Measurements from ENCODE around the gene MAP1LC3C. TPM values are rescaled to one million over a fixed set of nuclear protein-coding genes. Genes with fewer than 3 reads are reported as not detected.

MAP1LC3C gene
- total RNA-seq, 1 experiment from 2014 or later: 1.2 TPM

DNA sequence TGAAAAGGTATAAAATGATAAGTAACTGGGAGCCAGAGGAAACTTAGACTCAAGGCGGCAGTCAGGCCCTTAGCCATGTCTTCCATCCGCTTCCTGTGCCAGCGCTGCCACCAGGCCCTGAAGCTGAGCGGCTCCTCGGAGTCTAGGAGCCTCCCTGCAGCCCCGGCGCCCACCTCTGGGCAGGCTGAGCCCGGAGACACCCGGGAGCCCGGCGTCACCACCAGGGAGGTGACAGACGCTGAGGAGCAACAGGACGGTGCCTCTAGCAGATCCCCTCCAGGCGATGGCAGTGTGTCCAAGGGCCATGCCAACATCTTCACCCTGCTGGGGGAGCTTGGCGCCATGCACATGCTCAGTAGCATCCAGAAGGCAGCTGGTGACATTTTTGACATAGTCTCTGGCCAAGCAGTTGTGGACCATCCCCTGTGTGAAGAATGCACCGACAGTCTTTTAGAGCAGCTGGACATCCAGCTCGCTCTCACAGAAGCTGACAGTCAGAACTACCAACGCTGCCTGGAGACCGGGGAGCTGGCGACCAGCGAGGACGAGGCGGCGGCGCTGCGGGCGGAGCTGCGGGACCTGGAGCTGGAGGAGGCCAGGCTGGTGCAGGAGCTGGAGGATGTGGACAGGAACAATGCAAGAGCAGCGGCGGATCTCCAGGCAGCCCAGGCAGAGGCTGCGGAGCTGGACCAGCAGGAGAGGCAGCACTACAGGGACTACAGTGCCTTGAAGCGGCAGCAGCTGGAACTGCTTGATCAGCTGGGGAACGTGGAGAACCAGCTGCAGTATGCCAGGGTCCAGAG lies 41.0 kb downstream of the MAP1LC3C start, which contains the start of gene BECN2:
BECN2 (plus strand) TSS at position 76 of the 803 bp plus-strand sequence; CDS start at position 76, 0 bp downstream.
- intact Hi-C loops (cut with micrococcal nuclease; ENCODE audit: unreplicated experiment): no loop called here
- no peak within 1 kb of the TSS for H3K4me3 ChIP-seq
- BruUV-seq (replicated peaks): no TSS peak
- POLR2A ChIA-PET (ENCODE audit: unreplicated experiment): no interaction called here
- CTCF ChIA-PET: no interaction called here
- no peaks in the 10 kb centered on the region for H3K9me3 ChIP-seq (ENCODE audit: insufficient read depth, low read depth)
- H3K36me3 ChIP-seq (ENCODE audit: low read depth): no peaks in the 10 kb centered on the region
- no peak within 1 kb of the TSS for H2AFZ ChIP-seq
- H3F3A ChIP-seq (ENCODE audit: insufficient read depth, low read depth): no peaks in the 10 kb centered on the region
- H4K20me1 ChIP-seq (ENCODE audit: insufficient read depth): no peaks in the 10 kb centered on the region
- no peaks in the 10 kb centered on the region for H3K9me2 ChIP-seq (ENCODE audit: insufficient read depth)
- no peaks in the 10 kb centered on the region for H3K4me1 ChIP-seq (replicated peaks; ENCODE audit: insufficient read depth)
- H3K4me2 ChIP-seq: no peak within 1 kb of the TSS
- no peak for DNase-seq
- no peaks in the 10 kb centered on the region for H3K79me2 ChIP-seq (ENCODE audit: low read depth)
- H3K27ac ChIP-seq: no peak within 1 kb of the TSS
- TF ChIP-seq EZH2 (IDR thresholded peaks at IDR 0.05; ENCODE audit: low read depth): no peak
- TF ChIP-seq, protein P1, sequence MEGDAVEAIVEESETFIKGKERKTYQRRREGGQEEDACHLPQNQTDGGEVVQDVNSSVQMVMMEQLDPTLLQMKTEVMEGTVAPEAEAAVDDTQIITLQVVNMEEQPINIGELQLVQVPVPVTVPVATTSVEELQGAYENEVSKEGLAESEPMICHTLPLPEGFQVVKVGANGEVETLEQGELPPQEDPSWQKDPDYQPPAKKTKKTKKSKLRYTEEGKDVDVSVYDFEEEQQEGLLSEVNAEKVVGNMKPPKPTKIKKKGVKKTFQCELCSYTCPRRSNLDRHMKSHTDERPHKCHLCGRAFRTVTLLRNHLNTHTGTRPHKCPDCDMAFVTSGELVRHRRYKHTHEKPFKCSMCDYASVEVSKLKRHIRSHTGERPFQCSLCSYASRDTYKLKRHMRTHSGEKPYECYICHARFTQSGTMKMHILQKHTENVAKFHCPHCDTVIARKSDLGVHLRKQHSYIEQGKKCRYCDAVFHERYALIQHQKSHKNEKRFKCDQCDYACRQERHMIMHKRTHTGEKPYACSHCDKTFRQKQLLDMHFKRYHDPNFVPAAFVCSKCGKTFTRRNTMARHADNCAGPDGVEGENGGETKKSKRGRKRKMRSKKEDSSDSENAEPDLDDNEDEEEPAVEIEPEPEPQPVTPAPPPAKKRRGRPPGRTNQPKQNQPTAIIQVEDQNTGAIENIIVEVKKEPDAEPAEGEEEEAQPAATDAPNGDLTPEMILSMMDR (conservative IDR thresholded peaks at IDR 0.05): no peak
- no peaks in the 10 kb centered on the region for H3K27me3 ChIP-seq (ENCODE audit: insufficient read depth, low read depth)

DNA sequence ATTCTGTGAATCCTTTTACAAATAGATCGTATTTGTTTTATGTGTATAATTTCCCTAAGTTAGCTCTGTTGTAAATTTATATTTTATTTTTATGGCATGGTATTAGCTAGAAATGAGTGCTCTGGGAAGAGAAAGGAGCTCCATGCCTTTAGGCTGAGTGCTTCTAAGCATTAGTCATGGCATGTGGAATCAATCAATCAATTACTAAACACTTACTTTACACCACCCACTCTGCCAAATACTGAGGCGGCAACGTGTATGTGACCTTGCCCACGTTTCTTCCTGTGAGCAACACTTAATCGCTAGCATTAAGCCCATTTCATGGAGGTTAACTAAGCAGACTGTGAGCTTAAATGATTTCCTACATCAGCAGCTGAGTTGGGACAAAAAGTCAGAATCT lies 48.5 kb downstream of the MAP1LC3C start:
- no peak for DNase-seq
- intact Hi-C loops (cut with micrococcal nuclease; ENCODE audit: unreplicated experiment): no loop called here
- no TSS peak for BruUV-seq (replicated peaks)
- no peaks in the 10 kb centered on the region for H3F3A ChIP-seq (ENCODE audit: insufficient read depth, low read depth)
- H3K4me2 ChIP-seq: no peak overlapping the region
- H3K9me2 ChIP-seq (ENCODE audit: insufficient read depth): no peaks in the 10 kb centered on the region
- no peak overlapping the region for H3K27ac ChIP-seq
- POLR2A ChIA-PET (ENCODE audit: unreplicated experiment): no interaction called here
- H3K9me3 ChIP-seq (ENCODE audit: insufficient read depth, low read depth): no peaks in the 10 kb centered on the region
- no peaks in the 10 kb centered on the region for H3K79me2 ChIP-seq (ENCODE audit: low read depth)
- CTCF ChIA-PET: no interaction called here
- no peaks in the 10 kb centered on the region for H3K4me1 ChIP-seq (replicated peaks; ENCODE audit: insufficient read depth)
- no peaks in the 10 kb centered on the region for H3K27me3 ChIP-seq (ENCODE audit: insufficient read depth, low read depth)
- H3K4me3 ChIP-seq: no peak overlapping the region
- H4K20me1 ChIP-seq (ENCODE audit: insufficient read depth): no peaks in the 10 kb centered on the region
- TF ChIP-seq, protein P1 (conservative IDR thresholded peaks at IDR 0.05): no peak
- TF ChIP-seq EZH2 (IDR thresholded peaks at IDR 0.05; ENCODE audit: low read depth): no peak
- H3K36me3 ChIP-seq (ENCODE audit: low read depth): no peaks in the 10 kb centered on the region
- no peak overlapping the region for H2AFZ ChIP-seq

DNA sequence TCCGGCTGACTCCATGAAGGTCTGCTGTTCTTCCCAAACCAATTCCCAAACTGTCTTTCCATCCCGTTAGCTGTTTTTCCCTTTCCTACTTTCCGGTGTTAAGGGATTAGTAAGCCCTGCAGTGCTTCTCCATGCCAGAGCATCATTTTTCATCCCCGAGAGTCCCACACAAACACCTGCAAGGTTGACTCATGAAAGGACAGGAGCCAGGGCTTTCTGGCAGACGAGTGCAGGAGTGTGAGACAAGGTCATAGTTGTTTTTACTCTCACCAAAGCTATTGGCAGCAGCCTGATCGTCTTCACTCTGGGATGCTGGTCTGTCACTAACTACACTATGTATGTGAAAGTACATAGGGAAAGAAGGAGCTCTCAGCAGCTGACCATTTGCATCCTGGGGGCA lies 51.5 kb downstream of the MAP1LC3C start:
- Histone ChIP-seq H3K27me3 (ENCODE audit: insufficient read depth, low read depth) (no peaks in the 10 kb centered on the region), H3K27ac (no peak overlapping the region), H3K9me2 (ENCODE audit: insufficient read depth) (no peaks in the 10 kb centered on the region), H3K4me2 (no peak overlapping the region), H3K4me3 (no peak overlapping the region), H3K36me3 (ENCODE audit: low read depth) (no peaks in the 10 kb centered on the region), H3K9me3 (ENCODE audit: insufficient read depth, low read depth) (no peaks in the 10 kb centered on the region), H3K4me1 (replicated peaks; ENCODE audit: insufficient read depth) (peaks cover 8% of the 10 kb centered on the region; the same call in 1 of the 2 replicates), H2AFZ (no peak overlapping the region), H3K79me2 (ENCODE audit: low read depth) (no peaks in the 10 kb centered on the region), H4K20me1 (ENCODE audit: insufficient read depth) (no peaks in the 10 kb centered on the region), H3F3A (ENCODE audit: insufficient read depth, low read depth) (no peaks in the 10 kb centered on the region)
- ChIA-PET POLR2A (ENCODE audit: unreplicated experiment) (no interaction called here), CTCF (no interaction called here)
- TF ChIP-seq, protein P1 (conservative IDR thresholded peaks at IDR 0.05): no peak
- TF ChIP-seq EZH2 (IDR thresholded peaks at IDR 0.05; ENCODE audit: low read depth): no peak
- BruUV-seq (replicated peaks): no TSS peak
- intact Hi-C loops (cut with micrococcal nuclease; ENCODE audit: unreplicated experiment): loop anchor here (5.0 kb wide), 1 partner anchor 40 kb away; no protein-coding TSS in a partner anchor
- DNase-seq: no peak

Other genes with a start within 250 kb of the MAP1LC3C start
- gene EXO1, start 150.9 kb downstream of the MAP1LC3C start, total RNA-seq (2021): 28.6 and 32.1 TPM in 2 replicates
- 0.30 and 0.37 TPM in 2 replicates for gene BECN2, start 41.3 kb downstream of the MAP1LC3C start, total RNA-seq (2021)